Keratinocyte (primary cell): ENCODE results near the gene AKR1E2. TPM values are rescaled to one million over a fixed set of nuclear protein-coding genes. Genes with fewer than 3 reads are reported as not detected.

Experiments used
- DNase-seq: peaks from one replicate; pipeline ENCODE4 v3.0.0-alpha.2; 2011; ENCODE audit warnings: low read depth, missing footprints, low spot score
- FAIRE-seq: peaks from 2 replicates; lab custom pipeline; 2011; peaks lifted over from hg19 to GRCh38; lab: Jason Lieb, UNC
- H2AFZ ChIP-seq: 2 replicates; pipeline ENCODE4 v1.6.0; 2012; ENCODE audit warnings: low read length, control low read depth, inconsistent platforms; ENCODE audit not compliant: control insufficient read depth
- H3K27ac ChIP-seq: 2 replicates; pipeline ENCODE4 v1.5.1; 2011; ENCODE audit warnings: low read length; ENCODE audit not compliant: control insufficient read depth, insufficient read depth
- H3K27me3 ChIP-seq: 3 replicates; pipeline ENCODE4 v1.6.0; 2011; ENCODE audit warnings: low read length; ENCODE audit not compliant: control insufficient read depth, insufficient read depth; ENCODE audit errors: extremely low read depth
- H3K36me3 ChIP-seq, 2 experiments: 2 replicates in 1 of 2; 3 replicates in 1 of 2; pipeline ENCODE4 v1.5.1; 2011; ENCODE audit warnings: low read length in 2 of 2, mild to moderate bottlenecking in 1 of 2; ENCODE audit not compliant: control insufficient read depth in 2 of 2, insufficient read depth in 2 of 2; ENCODE audit errors: extremely low read depth in 1 of 2
- H3K4me1 ChIP-seq: 3 replicates; pipeline ENCODE4 v1.5.1; 2011; ENCODE audit warnings: low read length; ENCODE audit not compliant: control insufficient read depth, insufficient read depth; ENCODE audit errors: extremely low read depth
- H3K4me2 ChIP-seq: 3 replicates; pipeline ENCODE4 v1.6.0; 2011; ENCODE audit warnings: low read depth, low read length; ENCODE audit not compliant: control insufficient read depth, insufficient read depth; ENCODE audit errors: extremely low read depth
- H3K4me3 ChIP-seq, 3 experiments: fragments of 200-600 bp in 1 of 3; sonication (generic) in 1 of 3; 2 replicates in 2 of 3; 3 replicates in 1 of 3; pipeline ENCODE4 v1.5.1; 2011 to 2016; ENCODE audit warnings: low read length in 3 of 3, mild to moderate bottlenecking in 3 of 3, control low read depth in 2 of 3, inconsistent platforms in 1 of 3, low read depth in 1 of 3, mixed read lengths in 1 of 3, mixed run types in 1 of 3, moderate library complexity in 1 of 3; ENCODE audit not compliant: control insufficient read depth in 2 of 3, insufficient read depth in 2 of 3; ENCODE audit errors: extremely low read depth in 1 of 3
- H3K79me2 ChIP-seq: 2 replicates; pipeline ENCODE4 v1.6.0; 2012; ENCODE audit warnings: low read length; ENCODE audit not compliant: control insufficient read depth, insufficient read depth
- H3K9ac ChIP-seq: 3 replicates; pipeline ENCODE4 v1.6.0; 2011; ENCODE audit warnings: low read length; ENCODE audit not compliant: control insufficient read depth, insufficient read depth; ENCODE audit errors: extremely low read depth
- H3K9me1 ChIP-seq: 3 replicates; pipeline ENCODE4 v1.6.0; 2011; ENCODE audit warnings: low read length; ENCODE audit not compliant: control insufficient read depth, insufficient read depth; ENCODE audit errors: extremely low read depth
- H3K9me3 ChIP-seq: 2 replicates; pipeline ENCODE4 v1.5.1; 2012; ENCODE audit warnings: low read depth, low read length; ENCODE audit not compliant: control insufficient read depth
- H4K20me1 ChIP-seq: 3 replicates; pipeline ENCODE4 v1.6.0; 2011; ENCODE audit warnings: low read length; ENCODE audit not compliant: control insufficient read depth, insufficient read depth; ENCODE audit errors: extremely low read depth
- EZH2 ChIP-seq: IDR thresholded peaks from one replicate; pipeline ENCODE4 v1.6.1; 2012; ENCODE audit warnings: inconsistent platforms, mild to moderate bottlenecking, low read length, moderate library complexity
- dilution Hi-C: fragments of 300-500 bp; cut with MboI; formaldehyde crosslinking; loops from one replicate; pipeline ENCODE4 v1.7.0; 2020; ENCODE audit warnings: low sequenced_read_pairs; ENCODE audit not compliant: extremely low pct_ligation_motif_present
- polyA plus RNA-seq, 5 experiments: library from polyadenylated mRNA; depleted of rRNA in 3 of 5; stranded (reverse) in 3 of 5; stranded (forward) in 1 of 5; unstranded in 1 of 5; fragments of >200 nt; gene quantifications; 1 replicate in 1 of 5; 2 replicates in 3 of 5; 3 replicates in 1 of 5; pipeline versions ENCODE4 v1.2.1 to v1.2.3, GENCODE V29; 2011 to 2012; ENCODE audit warnings: missing spikeins in 2 of 5, low read depth in 1 of 5, low replicate concordance in 1 of 5
- TF ChIP-seq, protein P1 (sequence below), 3 experiments: IDR thresholded peaks in 1 of 3; conservative IDR thresholded peaks in 1 of 3; optimal IDR thresholded peaks in 1 of 3; 2 replicates in 2 of 3; 3 replicates in 1 of 3; pipeline versions ENCODE3 to v1.5.1; 2011; ENCODE audit warnings: low read length in 3 of 3, mild to moderate bottlenecking in 3 of 3, moderate library complexity in 2 of 3, control low read depth in 1 of 3, inconsistent platforms in 1 of 3; ENCODE audit not compliant: insufficient read depth in 2 of 3; ENCODE audit errors: extremely low read depth in 1 of 3

Gene AKR1E2
- polyA plus RNA-seq, 1 donor (not counting 4 experiments of a cell fraction or from before 2014, with no cell fraction given): 1.9 TPM

DNA sequence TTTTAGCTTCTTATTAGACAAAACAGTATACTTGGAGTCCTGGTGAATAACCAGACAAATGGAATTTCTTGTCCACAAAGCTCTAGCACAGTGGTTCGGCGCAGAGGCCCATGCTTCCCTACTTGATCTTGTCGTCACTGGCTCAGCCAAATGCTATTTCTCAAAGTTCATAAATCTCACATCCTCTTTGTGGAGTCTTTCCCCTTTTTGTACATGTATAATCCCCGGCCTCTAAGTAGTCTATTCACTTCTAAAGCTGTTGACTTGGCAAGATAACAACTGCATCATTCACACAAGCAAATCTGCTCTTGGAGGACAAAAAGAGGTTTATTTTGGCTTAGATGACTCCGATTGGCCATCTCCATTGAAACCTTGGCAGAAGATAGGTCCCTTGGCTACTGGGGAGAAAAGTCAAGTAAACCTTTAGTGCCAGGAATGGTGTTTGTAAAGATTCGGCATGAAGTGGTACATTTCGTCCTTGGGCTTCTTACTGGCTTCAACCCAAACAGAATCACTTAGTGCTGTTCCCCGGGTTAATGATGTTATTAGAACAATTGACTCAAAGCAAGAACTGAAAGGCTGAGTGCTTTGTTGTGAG, 5.1 kb upstream of the AKR1E2 start:
- Histone ChIP-seq H3K9ac (no peak overlapping the region), H2AFZ (no peak overlapping the region), H3K9me3 (no peaks in the 10 kb centered on the region), H3K4me3 (no peak overlapping the region), H4K20me1 (no peaks in the 10 kb centered on the region), H3K36me3 (no peaks in the 10 kb centered on the region), H3K27me3 (no peaks in the 10 kb centered on the region), H3K4me1 (no peaks in the 10 kb centered on the region), H3K9me1 (no peaks in the 10 kb centered on the region), H3K79me2 (no peaks in the 10 kb centered on the region), H3K27ac (no peak overlapping the region), H3K4me2 (no peak overlapping the region)
- TF ChIP-seq EZH2: no peak
- TF ChIP-seq, protein P1, sequence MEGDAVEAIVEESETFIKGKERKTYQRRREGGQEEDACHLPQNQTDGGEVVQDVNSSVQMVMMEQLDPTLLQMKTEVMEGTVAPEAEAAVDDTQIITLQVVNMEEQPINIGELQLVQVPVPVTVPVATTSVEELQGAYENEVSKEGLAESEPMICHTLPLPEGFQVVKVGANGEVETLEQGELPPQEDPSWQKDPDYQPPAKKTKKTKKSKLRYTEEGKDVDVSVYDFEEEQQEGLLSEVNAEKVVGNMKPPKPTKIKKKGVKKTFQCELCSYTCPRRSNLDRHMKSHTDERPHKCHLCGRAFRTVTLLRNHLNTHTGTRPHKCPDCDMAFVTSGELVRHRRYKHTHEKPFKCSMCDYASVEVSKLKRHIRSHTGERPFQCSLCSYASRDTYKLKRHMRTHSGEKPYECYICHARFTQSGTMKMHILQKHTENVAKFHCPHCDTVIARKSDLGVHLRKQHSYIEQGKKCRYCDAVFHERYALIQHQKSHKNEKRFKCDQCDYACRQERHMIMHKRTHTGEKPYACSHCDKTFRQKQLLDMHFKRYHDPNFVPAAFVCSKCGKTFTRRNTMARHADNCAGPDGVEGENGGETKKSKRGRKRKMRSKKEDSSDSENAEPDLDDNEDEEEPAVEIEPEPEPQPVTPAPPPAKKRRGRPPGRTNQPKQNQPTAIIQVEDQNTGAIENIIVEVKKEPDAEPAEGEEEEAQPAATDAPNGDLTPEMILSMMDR (optimal IDR thresholded peaks at IDR 0.05 in 1 of 3, IDR thresholded peaks at IDR 0.05 in 1 of 3, conservative IDR thresholded peaks at IDR 0.05 in 1 of 3; ENCODE audit: extremely low read depth in 1 of 3, insufficient read depth in 2 of 3, low read length in 3 of 3): no peak
- DNase-seq: no peak
- dilution Hi-C loops: no loop called here
- FAIRE-seq: no peak

DNA sequence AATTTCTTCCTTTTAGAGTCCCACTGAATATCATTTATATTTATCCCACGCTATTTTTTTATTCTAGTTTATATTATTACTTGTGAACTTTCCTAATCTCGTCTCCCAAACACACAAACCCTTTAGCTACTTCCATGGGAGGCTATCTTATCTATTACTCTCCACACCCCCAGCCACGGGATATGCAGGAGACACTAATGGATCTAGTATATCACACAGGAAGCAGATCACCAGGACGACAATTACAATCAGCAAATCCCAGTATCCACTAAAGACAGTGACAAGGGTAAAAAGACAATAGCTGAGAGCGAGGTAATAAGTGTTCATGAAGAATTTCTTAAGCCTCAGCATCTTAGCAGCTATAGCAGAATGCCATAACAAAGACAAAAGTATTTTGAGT, 3.8 kb upstream of the AKR1E2 start:
- Histone ChIP-seq H3K4me2 (no peak overlapping the region), H3K27ac (no peak overlapping the region), H3K9me3 (no peaks in the 10 kb centered on the region), H3K27me3 (no peaks in the 10 kb centered on the region), H3K9me1 (no peaks in the 10 kb centered on the region), H3K9ac (no peak overlapping the region), H3K4me1 (peaks cover 4% of the 10 kb centered on the region), H3K79me2 (no peaks in the 10 kb centered on the region), H3K4me3 (no peak overlapping the region), H3K36me3 (no peaks in the 10 kb centered on the region), H2AFZ (no peak overlapping the region), H4K20me1 (no peaks in the 10 kb centered on the region)
- TF ChIP-seq EZH2: no peak
- TF ChIP-seq, protein P1 (optimal IDR thresholded peaks at IDR 0.05 in 1 of 3, IDR thresholded peaks at IDR 0.05 in 1 of 3, conservative IDR thresholded peaks at IDR 0.05 in 1 of 3; ENCODE audit: extremely low read depth in 1 of 3, insufficient read depth in 2 of 3, low read length in 3 of 3): no peak
- DNase-seq (no peak), FAIRE-seq (no peak)
- dilution Hi-C loops: no loop called here
